ENCODE measurements around the gene IGF1R. TPM values are rescaled to one million over a fixed set of nuclear protein-coding genes. Genes with fewer than 3 reads are reported as not detected.

Gene IGF1R
- total and polyA plus RNA-seq, 2 experiments from 2014 or later = 10.8 to 42.9 TPM

DNA sequence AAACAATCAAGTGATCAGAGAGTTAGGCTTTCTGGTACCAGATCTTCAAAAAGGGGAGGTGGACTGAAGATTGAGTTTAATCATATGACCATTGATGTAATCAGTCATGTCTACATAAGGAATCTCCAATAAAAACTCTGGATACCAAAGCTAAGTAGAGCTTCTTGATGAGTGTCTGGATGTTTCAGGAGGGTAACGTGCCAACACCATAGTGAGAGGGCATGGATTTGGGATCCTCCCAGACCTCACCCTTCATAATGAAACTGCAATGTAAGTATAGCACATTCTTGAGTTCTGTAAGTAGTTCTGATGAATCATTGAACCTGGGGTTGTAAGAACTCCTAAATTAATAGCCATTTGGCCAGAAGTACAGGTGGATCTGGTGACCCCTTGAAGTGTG, 337.9 kb downstream of the IGF1R start:
- Histone ChIP-seq H3K27ac (no peak overlapping the region), H3K4me2 (no peak overlapping the region), H3K4me1 (ENCODE audit: insufficient read depth) (peaks cover 6% of the 10 kb centered on the region), H3K79me2 (no peaks in the 10 kb centered on the region), H3K9me3 (ENCODE audit: low read depth) (no peaks in the 10 kb centered on the region), H2AFZ (no peak overlapping the region), H4K20me1 (ENCODE audit: insufficient read depth, poor library complexity, severe bottlenecking) (no peaks in the 10 kb centered on the region), H3K36me3 (replicated peaks; ENCODE audit: insufficient read depth, low read depth) (no peaks in the 10 kb centered on the region), H3K9me2 (replicated peaks; ENCODE audit: insufficient read depth) (no peaks in the 10 kb centered on the region), H3K4me3 (no peak overlapping the region), H3K27me3 (no peaks in the 10 kb centered on the region)
- DNase-seq (ENCODE audit: low spot score) = no peak
- no peak for TF ChIP-seq EZH2phosphoT487 (IDR thresholded peaks at IDR 0.05; ENCODE audit: low read depth, severe bottlenecking, unreplicated experiment)
- TF ChIP-seq CTCF (IDR thresholded peaks at IDR 0.05; ENCODE audit: poor library complexity) = no peak
- TF ChIP-seq EZH2 (IDR thresholded peaks at IDR 0.05; ENCODE audit: borderline replicate concordance) = no peak
- WGBS (ENCODE audit: low lambda C conversion rate, missing lambda C conversion rate) = 86% methylated on average over 1 of the region's 1 CpG

GRCh38 chr15:98994892-98995291, 346.6 kb downstream of the IGF1R start:
- H4K20me1 ChIP-seq (ENCODE audit: insufficient read depth, poor library complexity, severe bottlenecking) = no peaks in the 10 kb centered on the region
- TF ChIP-seq EZH2phosphoT487 (IDR thresholded peaks at IDR 0.05; ENCODE audit: low read depth, severe bottlenecking, unreplicated experiment) (no peak), EZH2 (IDR thresholded peaks at IDR 0.05; ENCODE audit: borderline replicate concordance) (no peak), CTCF (IDR thresholded peaks at IDR 0.05; ENCODE audit: poor library complexity) (no peak)
- no peaks in the 10 kb centered on the region for H3K9me2 ChIP-seq (replicated peaks; ENCODE audit: insufficient read depth)
- no peaks in the 10 kb centered on the region for H3K9me3 ChIP-seq (ENCODE audit: low read depth)
- no peak overlapping the region for H3K27ac ChIP-seq
- H3K4me3 ChIP-seq = no peak overlapping the region
- no peaks in the 10 kb centered on the region for H3K27me3 ChIP-seq
- no peaks in the 10 kb centered on the region for H3K79me2 ChIP-seq
- DNase-seq (ENCODE audit: low spot score) = no peak
- H3K4me1 ChIP-seq (ENCODE audit: insufficient read depth) = no peaks in the 10 kb centered on the region
- H3K4me2 ChIP-seq = no peak overlapping the region
- 95% methylated on average over 2 of the region's 2 CpGs for WGBS (ENCODE audit: low lambda C conversion rate, missing lambda C conversion rate)
- no peaks in the 10 kb centered on the region for H3K36me3 ChIP-seq (replicated peaks; ENCODE audit: insufficient read depth, low read depth)
- H2AFZ ChIP-seq = no peak overlapping the region

GRCh38 chr15:98996169-98996568, 347.8 kb downstream of the IGF1R start:
- Histone ChIP-seq H3K36me3 (replicated peaks; ENCODE audit: insufficient read depth, low read depth) (no peaks in the 10 kb centered on the region), H3K4me3 (no peak overlapping the region), H3K79me2 (no peaks in the 10 kb centered on the region), H3K27ac (no peak overlapping the region), H2AFZ (no peak overlapping the region), H3K27me3 (no peaks in the 10 kb centered on the region), H4K20me1 (ENCODE audit: insufficient read depth, poor library complexity, severe bottlenecking) (no peaks in the 10 kb centered on the region), H3K9me2 (replicated peaks; ENCODE audit: insufficient read depth) (no peaks in the 10 kb centered on the region), H3K9me3 (ENCODE audit: low read depth) (no peaks in the 10 kb centered on the region), H3K4me1 (ENCODE audit: insufficient read depth) (no peaks in the 10 kb centered on the region), H3K4me2 (no peak overlapping the region)
- TF ChIP-seq CTCF (IDR thresholded peaks at IDR 0.05; ENCODE audit: poor library complexity) = no peak
- TF ChIP-seq EZH2phosphoT487 (IDR thresholded peaks at IDR 0.05; ENCODE audit: low read depth, severe bottlenecking, unreplicated experiment) = no peak
- TF ChIP-seq EZH2 (IDR thresholded peaks at IDR 0.05; ENCODE audit: borderline replicate concordance) = no peak
- DNase-seq (ENCODE audit: low spot score) = no peak

DNA sequence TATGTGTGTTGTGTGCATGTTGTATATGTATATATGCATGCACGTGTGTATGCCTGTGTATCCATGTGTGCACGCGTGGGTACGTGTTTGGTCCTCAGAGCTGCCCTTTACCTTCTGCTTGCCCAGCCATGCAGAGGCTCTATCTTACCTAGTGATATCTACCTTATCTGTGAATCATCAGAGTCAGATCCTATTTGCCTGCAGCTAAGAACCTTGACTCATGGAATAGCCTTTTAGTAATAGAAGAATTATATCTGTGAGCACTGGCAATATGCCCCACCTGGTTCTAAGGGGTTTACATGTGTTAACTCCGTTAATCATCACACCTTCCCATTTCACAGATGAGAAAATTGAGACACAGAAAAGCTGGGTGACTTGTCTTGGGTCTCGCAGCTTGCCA, 348.3 kb downstream of the IGF1R start:
- Histone ChIP-seq H4K20me1 (ENCODE audit: insufficient read depth, poor library complexity, severe bottlenecking) (no peaks in the 10 kb centered on the region), H3K9me3 (ENCODE audit: low read depth) (no peaks in the 10 kb centered on the region), H3K79me2 (no peaks in the 10 kb centered on the region), H3K4me3 (no peak overlapping the region), H3K27me3 (no peaks in the 10 kb centered on the region), H3K9me2 (replicated peaks; ENCODE audit: insufficient read depth) (no peaks in the 10 kb centered on the region), H2AFZ (no peak overlapping the region), H3K36me3 (replicated peaks; ENCODE audit: insufficient read depth, low read depth) (no peaks in the 10 kb centered on the region), H3K4me1 (ENCODE audit: insufficient read depth) (no peaks in the 10 kb centered on the region), H3K4me2 (no peak overlapping the region), H3K27ac (no peak overlapping the region)
- TF ChIP-seq EZH2phosphoT487 (IDR thresholded peaks at IDR 0.05; ENCODE audit: low read depth, severe bottlenecking, unreplicated experiment) (no peak), EZH2 (IDR thresholded peaks at IDR 0.05; ENCODE audit: borderline replicate concordance) (no peak), CTCF (IDR thresholded peaks at IDR 0.05; ENCODE audit: poor library complexity) (no peak)
- 96% methylated on average over 6 of the region's 6 CpGs for WGBS (ENCODE audit: low lambda C conversion rate, missing lambda C conversion rate)
- no peak for DNase-seq (ENCODE audit: low spot score)
